GM15510 (cell line): ENCODE results near the gene MLLT1.

Experiments used
- POLR2A ChIP-seq: IDR thresholded peaks from 3 replicates; pipeline ENCODE4 v1.6.1; 2011; ENCODE audit warnings: borderline replicate concordance; ENCODE audit not compliant: insufficient read length; ENCODE audit errors: extremely low read depth

Gene MLLT1

GRCh38 chr19:6263735-6264444, 15.9 kb downstream of the MLLT1 start:
- TF ChIP-seq POLR2A, result no peak

DNA sequence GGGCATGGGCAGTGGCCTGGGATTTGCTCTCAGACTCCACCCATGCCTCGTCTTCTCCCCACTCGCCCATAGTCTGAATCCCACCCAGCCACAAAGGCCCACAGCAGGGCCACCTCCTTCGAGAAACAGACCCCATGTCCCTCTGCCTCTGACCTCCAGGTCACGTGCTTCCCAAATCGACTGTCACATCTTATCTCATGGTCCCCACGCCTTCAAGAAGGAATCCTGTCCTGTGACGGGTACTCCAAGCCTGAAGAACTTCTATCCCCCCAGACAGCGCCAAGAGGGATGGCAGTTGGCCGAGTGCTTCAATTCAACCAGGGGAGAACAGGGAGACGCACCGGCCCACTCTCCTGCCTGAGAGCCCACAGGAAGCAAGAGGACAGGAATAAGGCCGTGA, 16.5 kb downstream of the MLLT1 start:
- no peak for TF ChIP-seq POLR2A

GRCh38 chr19:6262519-6262918, 17.3 kb downstream of the MLLT1 start:
- TF ChIP-seq POLR2A, result no peak

GRCh38 chr19:6261883-6262282, 17.9 kb downstream of the MLLT1 start:
- no peak for TF ChIP-seq POLR2A

DNA sequence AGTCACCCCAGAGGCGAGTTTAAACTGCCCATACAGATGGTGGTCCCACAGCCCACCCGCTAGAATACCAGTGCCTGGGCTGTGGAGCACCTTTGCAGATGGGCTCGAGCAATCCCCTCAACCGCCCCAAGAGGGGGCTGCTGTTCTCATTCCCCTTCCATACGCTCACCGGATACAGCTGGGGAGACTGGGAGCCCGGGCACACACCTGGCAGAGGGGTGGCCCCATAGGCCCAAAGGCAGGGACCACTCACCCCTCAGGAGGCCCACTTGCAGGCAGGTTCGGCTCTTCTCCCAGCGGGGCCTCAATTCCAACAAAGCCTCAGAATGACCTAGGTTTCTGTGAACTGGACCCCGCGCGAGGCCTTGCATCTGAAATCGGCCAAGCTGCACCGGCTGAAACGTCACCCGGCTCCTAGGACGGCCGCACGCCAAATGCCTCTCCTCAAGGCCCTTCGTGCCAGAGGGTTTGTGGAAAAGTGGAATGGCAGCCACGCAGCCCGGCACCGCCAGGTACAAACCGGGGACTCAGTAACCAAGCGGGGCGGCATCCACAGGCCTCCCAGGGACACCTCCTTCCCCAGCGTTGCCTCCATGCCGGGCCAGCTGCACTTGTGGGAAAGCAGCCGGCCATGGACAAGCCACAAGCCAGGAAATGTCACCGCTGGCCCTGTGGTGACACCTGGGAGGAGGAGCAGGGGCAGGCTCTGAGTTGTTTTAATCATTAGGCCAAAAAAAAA, 18.7 kb downstream of the MLLT1 start:
- TF ChIP-seq POLR2A, result no peak

DNA sequence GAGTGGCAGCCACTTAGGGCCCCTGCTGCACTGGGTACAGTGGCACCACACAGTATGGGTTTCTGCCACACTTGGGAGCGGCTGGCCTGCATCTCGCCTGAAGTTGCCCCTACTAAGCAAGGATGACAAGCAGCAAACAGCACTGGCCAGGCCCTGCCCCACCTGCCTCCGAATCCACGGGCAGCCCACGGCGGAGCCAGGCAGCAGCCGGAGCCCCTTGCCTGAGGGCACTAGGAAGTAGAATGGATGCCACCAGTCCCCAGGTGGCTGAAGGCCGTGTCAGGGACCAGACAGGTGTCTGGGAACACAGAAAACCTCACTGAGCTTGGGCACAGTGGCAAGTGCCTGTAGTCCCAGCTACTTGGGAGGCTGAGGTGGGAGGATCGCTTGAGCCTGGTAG, 19.4 kb downstream of the MLLT1 start:
- TF ChIP-seq POLR2A, result no peak

GRCh38 chr19:6259312-6259861, 20.4 kb downstream of the MLLT1 start:
- no peak for TF ChIP-seq POLR2A

GRCh38 chr19:6258812-6259311, 20.9 kb downstream of the MLLT1 start:
- TF ChIP-seq POLR2A, result no peak

DNA sequence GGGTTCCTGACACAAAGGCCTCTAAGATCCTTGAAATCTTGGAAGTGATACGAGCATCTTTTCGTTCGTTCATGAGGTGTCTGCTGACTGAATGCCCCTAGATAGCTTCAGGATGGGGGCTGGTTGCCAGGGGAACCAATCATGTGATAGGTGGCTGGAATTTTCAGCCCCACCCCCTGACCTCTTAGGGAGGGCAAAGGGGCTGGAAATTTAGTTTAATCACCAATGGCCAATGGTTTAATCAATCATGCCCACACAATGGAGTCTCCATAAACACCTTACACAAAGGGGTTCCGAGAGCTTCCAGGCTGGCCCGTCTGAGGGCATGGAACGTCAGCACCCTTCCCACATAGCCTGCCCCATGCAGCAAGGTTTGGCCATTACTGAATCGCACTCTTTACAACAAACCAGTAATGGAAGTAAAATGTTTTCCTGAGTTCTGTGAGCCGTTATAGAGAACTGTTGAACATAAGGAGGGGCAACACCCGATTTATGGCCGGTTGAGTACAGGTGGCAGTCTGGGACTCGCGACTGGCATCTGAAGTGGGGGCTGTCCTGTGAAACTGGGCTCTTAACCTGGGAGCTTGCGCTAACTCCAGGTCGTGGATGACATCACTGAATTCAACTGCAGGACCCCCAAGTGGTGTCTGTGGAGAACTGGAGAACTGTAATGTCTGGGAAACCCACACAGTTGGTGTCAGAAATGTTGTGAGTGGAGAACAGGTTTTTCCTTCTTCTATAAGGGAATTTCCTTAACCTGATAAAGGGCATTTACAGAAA, 25.6 kb downstream of the MLLT1 start:
- TF ChIP-seq POLR2A, result no peak

DNA sequence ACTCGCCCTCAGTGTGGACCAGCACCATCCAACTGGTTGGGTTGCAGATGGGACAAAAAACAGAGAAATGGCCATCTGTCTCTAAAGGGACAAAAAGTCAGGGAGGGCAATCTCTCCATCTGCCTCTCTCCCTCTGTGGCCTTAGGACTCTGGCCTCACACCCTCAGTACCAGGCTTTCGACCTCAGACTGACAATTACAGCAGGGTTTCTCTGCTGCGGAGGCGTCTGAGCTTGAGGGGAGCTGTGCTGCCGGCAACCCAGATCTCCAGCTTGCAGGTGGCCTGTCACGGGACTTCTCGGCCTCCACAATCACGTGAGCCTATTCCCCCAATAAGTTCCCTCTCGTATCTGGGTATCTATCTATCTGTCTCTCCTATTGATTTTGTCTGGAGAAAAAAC, 27.7 kb downstream of the MLLT1 start:
- no peak for TF ChIP-seq POLR2A

GRCh38 chr19:6250909-6251308, 28.9 kb downstream of the MLLT1 start:
- TF ChIP-seq POLR2A, result no peak

DNA sequence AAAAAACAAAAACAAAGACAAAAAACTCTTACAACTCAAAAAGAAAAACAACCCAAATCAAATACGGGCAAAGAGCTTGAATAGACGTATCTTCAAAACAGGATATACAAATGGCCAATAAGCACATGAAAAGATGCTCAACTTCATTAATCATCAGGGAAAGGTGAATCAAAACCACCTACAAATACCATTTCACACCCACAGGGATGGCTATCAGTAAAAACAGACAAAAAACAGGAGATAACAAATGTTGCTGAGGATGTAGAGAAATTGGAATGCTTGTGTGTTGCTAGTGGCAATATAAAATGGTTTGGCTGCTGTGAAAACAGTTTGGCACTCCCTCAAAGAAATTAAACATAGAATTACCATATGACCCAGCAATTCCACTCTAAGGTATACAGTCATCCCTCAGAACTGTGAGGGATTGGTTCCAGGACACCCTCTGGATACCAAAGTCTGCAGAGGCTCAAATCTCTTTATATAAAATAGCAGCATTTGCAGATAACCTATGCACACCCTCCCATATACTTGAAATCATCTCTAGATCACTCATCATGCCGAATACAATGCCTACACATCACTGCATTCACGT, 29.7 kb downstream of the MLLT1 start:
- TF ChIP-seq POLR2A, result no peak

DNA sequence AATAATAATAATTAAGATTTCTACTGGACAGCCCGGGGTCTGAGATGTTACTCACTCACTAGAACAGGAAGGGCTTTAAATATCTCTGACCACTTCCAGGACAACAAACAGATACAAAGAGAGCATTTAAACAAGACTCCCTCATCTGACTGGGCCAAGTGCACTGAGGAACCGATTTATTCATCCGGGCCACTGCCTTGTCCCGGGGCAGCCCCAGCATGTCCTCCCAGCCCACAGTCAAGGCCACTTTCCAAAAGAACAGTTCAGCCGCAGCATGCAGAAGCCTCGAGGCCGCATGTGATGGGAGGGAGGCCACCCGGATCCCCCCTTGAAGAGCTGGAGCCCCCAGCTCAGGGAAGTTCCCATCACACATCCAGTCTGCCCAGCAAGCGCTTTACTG, 30.5 kb downstream of the MLLT1 start:
- no peak for TF ChIP-seq POLR2A

DNA sequence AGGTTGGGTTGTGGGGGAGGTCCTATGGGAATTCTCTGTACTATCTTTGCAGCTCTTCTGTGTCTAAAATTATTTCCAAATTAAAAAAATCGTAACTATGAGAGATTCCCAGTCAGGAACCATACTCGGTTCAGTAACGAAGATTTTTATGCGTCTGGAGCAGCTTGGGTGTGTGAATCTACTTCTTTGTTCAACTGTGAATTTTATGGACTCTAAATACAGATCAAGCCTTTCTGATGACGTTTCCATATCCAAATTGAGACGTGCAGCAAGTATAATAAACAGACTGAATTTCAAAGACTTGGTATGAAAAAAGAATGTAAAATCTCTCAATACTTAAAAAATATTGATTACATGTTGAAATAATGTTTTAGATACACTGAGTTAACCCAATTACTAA, 30.9 kb downstream of the MLLT1 start:
- TF ChIP-seq POLR2A, result no peak

DNA sequence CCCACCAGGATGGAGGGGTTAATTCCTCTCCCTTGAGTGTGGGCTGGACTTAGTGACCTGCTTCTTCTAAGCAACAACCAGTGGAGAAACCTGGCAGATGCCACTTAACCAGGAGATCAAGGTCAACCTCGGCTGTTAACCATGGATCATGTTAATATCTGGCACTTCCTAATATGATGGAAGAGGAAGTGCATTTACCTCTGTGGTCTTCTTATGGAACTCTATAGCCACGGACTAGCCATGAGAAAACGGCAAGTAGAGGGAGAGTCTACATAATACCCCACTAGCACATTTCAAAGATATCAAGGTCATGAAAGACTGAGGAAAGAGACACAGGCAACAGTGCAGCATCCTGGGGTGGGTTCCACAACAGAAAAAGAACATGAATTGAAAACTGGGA, 31.4 kb downstream of the MLLT1 start:
- no peak for TF ChIP-seq POLR2A
